ENCODE results near the gene ASIC5.

- TF ChIP-seq, protein P1, sequence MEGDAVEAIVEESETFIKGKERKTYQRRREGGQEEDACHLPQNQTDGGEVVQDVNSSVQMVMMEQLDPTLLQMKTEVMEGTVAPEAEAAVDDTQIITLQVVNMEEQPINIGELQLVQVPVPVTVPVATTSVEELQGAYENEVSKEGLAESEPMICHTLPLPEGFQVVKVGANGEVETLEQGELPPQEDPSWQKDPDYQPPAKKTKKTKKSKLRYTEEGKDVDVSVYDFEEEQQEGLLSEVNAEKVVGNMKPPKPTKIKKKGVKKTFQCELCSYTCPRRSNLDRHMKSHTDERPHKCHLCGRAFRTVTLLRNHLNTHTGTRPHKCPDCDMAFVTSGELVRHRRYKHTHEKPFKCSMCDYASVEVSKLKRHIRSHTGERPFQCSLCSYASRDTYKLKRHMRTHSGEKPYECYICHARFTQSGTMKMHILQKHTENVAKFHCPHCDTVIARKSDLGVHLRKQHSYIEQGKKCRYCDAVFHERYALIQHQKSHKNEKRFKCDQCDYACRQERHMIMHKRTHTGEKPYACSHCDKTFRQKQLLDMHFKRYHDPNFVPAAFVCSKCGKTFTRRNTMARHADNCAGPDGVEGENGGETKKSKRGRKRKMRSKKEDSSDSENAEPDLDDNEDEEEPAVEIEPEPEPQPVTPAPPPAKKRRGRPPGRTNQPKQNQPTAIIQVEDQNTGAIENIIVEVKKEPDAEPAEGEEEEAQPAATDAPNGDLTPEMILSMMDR (conservative IDR thresholded peaks at IDR 0.05 in 1 of 2, IDR thresholded peaks at IDR 0.05 in 1 of 2; ENCODE audit: low read depth in 1 of 2, low read length in 2 of 2), result no peak
- no peak for TF ChIP-seq EZH2 (IDR thresholded peaks at IDR 0.05; ENCODE audit: low read length, missing control alignments)
These were observed 11.4 kb downstream of the ASIC5 start for GRCh38 chr4:155854582-155855226.

Measured in fibroblast of lung (primary cell).